GM18526 (cell line): ENCODE results near the gene ODF2.

ENCODE experiments used
- POLR2A ChIP-seq: IDR thresholded peaks from 3 replicates; pipeline ENCODE4 v1.6.1; 2011; ENCODE audit not compliant: insufficient read length; ENCODE audit errors: extremely low read depth

ODF2 gene

DNA sequence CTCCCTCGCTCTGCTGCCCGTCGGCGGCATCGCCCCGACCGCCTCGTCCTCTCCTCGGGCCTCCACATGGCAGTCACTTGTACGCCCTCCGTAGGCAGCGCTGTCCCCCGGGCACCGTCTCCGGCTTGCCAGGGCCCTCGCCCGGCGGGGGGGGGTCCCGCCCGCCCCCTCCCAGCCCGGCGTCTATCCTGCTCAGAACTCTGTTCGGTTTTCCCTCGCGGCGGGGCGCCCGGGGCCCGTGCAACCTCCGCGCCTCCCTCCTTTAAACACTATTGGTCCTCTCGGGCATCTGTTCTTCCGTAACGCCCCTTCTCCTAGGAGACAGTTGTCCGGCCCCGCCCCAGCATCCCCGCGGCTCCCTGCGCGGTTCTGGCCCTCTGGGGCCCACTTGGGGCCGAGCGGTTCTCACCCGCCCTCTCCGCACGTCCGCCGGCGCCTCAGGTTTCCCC, 831 bp downstream of the ODF2 start:
- TF ChIP-seq POLR2A = no peak

DNA sequence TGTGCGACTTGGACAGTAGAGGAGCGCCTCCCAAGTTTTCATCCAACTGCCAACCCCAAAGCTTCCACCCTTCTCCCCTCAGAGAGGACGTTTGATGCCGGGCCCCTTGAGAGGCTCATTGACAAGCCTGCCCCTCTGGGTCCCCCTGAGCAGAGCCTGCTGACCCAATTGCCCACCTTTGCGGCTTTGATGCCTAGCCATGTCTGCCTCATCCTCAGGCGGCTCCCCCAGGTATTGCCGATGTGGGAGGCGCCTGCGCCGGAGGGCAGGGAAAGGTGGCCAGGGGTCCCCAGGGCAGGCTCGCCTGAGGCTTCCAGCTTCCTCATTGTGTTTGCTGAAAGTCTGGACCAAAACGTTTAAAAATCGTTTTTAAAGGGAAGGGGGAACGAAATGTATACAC, 1.4 kb downstream of the ODF2 start:
- TF ChIP-seq POLR2A = no peak

DNA sequence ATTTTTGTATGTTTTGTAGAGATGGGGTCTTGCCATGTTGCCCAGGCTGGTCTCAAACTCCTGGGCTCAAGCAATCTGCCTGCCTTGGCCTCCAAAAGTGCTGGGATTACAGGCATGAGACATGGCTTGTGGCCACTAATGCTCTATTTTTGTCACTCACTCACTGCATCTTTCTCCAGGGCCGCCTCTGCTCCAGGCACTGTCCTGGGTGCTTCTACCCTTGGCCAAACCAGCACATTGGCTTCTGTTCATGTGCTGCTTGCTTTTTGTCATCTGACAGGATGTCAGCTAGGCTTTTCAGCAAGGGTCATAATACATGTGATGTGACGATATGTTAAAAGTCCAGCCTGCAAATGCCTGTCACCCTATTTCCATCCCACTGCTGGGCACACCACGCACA, 3.2 kb downstream of the ODF2 start:
- TF ChIP-seq POLR2A = no peak

DNA sequence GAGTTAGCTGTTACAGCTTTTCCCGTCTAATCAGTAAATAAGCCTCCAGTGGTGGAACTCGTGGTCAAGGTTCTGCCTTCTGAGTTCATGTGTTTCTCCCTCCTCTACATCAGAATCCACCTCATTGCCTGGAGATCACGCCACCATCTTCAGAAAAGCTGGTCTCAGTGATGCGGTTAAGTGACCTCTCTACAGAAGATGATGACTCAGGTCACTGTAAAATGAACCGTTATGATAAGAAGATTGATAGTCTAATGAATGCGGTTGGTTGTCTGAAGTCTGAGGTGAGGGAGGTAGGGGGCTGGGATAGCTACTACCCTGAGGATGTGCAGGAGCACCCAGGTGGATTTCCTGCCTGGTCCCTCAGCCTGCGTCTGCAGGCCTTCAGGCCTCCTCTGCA, 13.3 kb downstream of the ODF2 start:
- TF ChIP-seq POLR2A = no peak

- TF ChIP-seq POLR2A = no peak
Measured at GRCh38 chr9:128470560-128470959, 14.8 kb downstream of the ODF2 start.

- TF ChIP-seq POLR2A = no peak
Measured at GRCh38 chr9:128473104-128473503, 17.3 kb downstream of the ODF2 start.

GRCh38 chr9:128475867-128476266, 20.1 kb downstream of the ODF2 start:
- no peak for TF ChIP-seq POLR2A

- no peak for TF ChIP-seq POLR2A
Measured at GRCh38 chr9:128479262-128479661, 23.5 kb downstream of the ODF2 start.

DNA sequence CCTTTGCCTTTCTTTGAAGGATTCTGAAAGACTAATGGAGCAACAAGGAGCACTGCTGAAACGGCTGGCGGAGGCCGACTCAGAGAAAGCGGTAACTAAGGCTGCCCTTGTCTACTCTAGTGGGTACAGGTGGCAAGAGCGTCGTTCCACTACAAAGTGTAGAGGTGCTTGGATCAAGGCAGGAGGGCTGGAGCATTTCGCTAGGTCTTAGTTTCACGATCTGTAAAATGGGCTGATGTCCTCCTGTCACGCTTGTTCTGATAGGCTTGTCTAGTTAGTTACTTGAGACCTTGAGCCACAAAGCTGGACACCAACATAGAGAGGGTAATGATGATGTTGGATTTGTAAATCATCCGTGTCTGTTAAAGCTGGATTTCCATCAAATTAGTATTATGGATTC, 25.8 kb downstream of the ODF2 start:
- TF ChIP-seq POLR2A = no peak

GRCh38 chr9:128482186-128482585, 26.4 kb downstream of the ODF2 start:
- TF ChIP-seq POLR2A = no peak

DNA sequence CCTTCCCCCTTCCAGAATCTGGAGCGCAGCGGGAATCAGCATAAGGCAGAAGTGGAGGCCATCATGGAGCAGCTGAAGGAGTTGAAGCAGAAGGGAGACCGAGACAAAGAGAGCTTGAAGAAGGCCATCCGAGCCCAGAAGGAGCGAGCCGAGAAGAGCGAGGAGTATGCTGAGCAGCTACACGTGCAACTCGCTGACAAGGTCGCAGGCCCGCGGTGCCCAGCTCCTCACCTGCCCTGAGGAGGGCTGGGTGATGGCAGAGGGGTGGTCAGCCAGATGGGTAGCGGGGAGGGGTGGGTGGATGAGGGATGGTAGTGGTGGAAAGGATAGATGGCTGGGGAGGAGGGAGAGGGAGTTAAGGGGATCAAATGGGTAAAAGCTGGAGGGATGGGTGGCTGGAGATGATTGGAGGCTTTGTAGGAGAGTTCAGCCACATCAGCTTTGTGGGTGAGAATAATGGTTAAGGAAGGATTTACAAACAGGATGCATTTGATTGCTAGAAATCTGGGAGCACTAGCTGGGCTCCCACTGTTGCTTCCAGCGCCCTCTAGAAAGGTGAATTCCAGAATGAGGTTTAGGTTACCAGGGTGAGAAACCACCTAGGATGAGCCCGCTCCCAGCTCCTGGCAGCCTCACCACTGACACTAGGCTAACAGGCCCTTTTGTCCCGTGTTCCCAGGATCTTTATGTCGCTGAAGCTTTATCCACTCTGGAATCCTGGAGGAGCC, 29.0 kb downstream of the ODF2 start:
- TF ChIP-seq POLR2A = no peak

DNA sequence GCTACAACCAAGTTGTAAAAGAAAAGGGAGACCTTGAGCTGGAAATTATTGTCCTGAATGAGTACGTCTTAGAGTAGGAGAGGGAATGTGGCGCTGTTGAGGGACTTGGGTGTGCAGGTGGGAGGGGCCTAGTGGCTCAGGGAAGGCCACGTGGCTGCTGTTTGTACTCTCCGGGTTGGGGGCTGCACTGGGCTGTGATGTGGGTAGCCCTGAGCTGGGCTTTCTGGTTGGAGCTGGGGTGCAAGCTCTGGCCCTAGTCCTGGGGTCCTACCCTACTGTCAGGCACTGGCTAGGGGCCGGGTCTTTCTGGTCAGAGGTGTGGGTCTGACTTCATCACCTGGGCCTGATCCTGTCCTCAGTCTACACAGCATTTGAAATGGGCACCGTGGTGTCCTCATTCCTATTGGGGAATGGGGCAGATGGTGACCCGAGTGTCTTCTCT, 29.6 kb downstream of the ODF2 start:
- no peak for TF ChIP-seq POLR2A

DNA sequence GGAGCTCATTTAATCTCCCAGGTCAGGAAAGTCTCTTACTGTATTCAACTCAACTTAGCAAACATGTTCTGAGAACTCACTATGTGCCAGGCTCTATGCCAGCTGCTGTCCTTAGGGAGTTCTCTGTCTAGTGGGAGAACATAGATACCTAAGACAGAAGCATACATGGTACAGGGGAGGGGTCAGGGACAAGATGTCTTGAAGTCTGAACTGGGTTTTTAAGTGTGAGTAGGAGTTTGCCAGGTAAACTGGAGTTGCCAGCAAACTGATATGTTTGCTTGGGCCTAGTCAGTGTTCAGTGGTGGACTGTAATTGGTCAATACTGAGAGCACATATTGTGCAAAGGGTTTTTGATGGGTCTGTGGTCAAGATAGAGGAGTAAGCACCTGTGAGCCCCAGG, 30.4 kb downstream of the ODF2 start:
- TF ChIP-seq POLR2A = no peak

DNA sequence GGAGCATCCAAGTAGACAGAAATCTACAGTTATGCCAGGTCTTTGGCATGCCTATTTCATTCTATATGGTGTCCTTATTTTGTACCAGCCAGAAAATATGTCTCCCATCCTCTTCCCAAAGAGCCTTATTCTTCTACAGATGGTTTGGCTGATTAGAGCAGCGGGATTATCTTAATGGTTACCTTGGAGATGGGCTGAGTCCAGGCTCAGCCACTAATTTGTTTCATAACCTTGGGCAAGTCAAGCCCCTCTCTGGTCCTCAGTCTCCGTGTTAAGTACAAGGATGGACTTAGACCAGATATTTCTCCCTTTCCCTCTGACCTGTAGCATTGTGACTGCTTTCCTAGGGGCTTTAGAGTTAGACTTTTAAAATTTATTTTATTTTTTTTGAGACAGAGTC, 37.6 kb downstream of the ODF2 start:
- TF ChIP-seq POLR2A = no peak

GRCh38 chr9:128494108-128494745, 38.4 kb downstream of the ODF2 start:
- no peak for TF ChIP-seq POLR2A

DNA sequence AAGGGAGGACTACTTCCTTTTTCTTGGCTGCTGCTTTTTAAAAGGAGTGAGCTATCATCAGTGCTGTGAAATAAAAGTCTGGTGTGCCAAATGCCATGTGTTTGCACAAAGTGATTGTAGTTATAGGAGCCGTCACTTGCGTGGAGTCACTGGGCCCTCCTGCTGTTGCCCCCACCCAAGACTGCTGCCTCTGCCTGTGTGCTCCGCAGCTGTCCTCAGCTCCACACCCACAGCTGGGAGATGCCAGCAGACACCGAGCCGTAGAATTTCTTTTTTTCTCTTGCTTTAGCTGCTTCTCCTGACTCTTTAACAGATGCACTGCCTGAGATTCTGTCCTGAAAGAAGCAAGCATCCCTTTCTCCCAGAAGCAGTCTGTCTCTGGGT, 38.9 kb downstream of the ODF2 start:
- TF ChIP-seq POLR2A = no peak

DNA sequence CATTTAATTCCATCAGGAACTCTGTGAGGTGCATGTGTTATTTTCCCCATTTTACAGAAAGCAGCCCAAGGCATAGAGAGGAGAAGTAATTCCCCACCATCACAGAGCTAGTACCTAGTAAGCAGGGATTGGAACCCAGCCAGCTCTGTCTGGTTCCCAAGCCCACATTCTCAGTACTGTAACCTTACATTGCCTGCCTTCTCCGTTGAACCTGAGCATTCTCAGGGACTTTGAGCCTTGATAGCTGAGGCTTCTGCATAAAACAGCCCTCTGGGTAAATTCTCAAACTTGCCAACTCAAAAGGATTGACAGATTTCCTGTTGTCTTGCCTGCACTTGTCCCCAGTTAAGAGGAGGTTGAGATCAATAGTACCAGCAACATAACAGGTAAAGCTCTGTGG, 39.5 kb downstream of the ODF2 start:
- TF ChIP-seq POLR2A = no peak
